GM13977 (cell line): Measurements from ENCODE around the gene KCND3.

ENCODE experiments used
- DNase-seq: peaks from one replicate; pipeline ENCODE4 v3.0.0; 2012; ENCODE audit warnings: low spot score
- in situ Hi-C: fragments of 300-500 bp; cut with MboI; formaldehyde crosslinking; loops from one replicate; pipeline ENCODE4 v1.12.0; 2022; ENCODE audit warnings: low sequenced_read_pairs, low pct_unique_long_range_greater_than_20kb, mixed read lengths, inconsistent platforms; ENCODE audit not compliant: unreplicated experiment
- TF ChIP-seq, protein P1 (sequence below): IDR thresholded peaks from 2 replicates; pipeline ENCODE4 v1.5.1; 2012; ENCODE audit warnings: mild to moderate bottlenecking, control low read depth; ENCODE audit not compliant: insufficient read depth; ENCODE audit errors: extremely low read depth, missing control alignments

Gene KCND3

DNA sequence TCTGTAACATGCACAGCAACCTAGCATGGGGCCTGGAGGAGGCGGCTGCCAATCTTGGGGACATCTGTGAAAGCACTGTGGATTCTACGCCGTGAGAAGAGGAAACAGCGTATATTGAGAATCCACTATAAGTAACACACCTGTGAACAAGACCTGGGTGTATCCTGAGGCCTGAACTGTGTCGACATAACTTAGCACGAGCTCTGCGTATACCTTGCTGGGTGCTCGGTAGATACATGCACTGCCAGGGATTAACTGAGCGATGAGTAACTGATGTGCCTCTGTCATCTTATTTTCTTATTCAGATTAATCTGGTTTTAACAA lies 175.2 kb downstream of the KCND3 start:
- no peak for DNase-seq
- in situ Hi-C loops: no loop called here
- TF ChIP-seq, protein P1, sequence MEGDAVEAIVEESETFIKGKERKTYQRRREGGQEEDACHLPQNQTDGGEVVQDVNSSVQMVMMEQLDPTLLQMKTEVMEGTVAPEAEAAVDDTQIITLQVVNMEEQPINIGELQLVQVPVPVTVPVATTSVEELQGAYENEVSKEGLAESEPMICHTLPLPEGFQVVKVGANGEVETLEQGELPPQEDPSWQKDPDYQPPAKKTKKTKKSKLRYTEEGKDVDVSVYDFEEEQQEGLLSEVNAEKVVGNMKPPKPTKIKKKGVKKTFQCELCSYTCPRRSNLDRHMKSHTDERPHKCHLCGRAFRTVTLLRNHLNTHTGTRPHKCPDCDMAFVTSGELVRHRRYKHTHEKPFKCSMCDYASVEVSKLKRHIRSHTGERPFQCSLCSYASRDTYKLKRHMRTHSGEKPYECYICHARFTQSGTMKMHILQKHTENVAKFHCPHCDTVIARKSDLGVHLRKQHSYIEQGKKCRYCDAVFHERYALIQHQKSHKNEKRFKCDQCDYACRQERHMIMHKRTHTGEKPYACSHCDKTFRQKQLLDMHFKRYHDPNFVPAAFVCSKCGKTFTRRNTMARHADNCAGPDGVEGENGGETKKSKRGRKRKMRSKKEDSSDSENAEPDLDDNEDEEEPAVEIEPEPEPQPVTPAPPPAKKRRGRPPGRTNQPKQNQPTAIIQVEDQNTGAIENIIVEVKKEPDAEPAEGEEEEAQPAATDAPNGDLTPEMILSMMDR: no peak

DNA sequence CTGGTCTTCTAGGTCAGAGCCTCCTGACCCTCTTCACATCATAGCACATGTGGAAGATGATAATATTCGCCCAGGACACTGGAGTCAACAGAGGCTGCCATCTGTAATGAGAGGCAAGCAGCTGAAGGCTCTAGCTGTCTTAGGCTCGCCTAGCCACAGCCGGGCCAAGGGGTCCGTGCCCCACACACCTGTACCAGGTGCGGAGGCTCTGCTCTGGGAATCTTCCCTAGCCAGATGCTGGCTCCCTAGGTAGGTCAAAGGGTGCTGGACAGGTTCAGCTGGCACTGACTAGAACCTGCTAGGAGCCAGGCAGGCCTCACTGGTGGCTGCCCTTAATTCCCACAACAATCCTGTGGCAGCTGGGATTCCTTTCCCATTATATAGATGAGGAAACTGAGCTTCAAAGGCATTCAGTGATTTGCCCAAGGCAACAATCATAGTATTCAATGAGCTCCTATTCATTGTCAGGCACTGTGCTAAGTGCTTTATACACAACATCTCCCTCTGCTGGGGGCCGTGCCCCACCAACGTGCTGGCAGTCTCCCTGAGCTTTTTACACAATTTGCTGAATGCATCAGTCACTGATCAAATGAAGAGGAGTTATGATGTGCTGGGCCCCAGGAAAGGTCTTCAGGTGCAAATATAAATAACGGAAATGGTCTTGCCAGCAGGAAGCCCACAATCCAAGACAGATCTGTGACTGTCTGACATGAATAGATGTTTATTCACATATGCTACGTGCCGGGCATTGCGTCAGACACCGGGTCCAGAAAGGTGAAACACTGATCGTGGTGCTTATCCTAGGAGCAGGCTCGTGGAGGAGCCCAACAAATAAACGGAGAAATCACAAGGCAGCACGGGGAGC lies 175.8 kb downstream of the KCND3 start:
- in situ Hi-C loops: no loop called here
- TF ChIP-seq, protein P1: no peak
- no peak for DNase-seq

DNA sequence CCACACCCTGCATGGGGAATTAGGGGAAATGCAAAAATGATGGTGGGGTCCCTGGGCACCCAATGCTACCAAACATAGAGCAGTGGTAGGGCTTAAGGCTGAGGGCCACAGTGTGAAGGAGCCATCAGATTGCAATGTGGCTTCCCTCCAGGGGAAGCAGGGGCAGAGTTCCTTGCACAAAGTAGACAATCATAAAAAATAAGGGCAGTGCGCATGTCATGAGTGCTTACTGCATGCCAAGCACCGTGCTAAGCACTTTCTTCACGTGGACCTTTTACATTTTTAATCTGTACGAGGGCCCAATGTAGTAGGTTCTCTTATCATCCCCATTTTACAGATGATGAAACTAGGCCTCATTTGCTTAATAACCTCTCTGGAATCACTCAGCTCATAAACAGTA lies 177.2 kb downstream of the KCND3 start:
- TF ChIP-seq, protein P1: no peak
- in situ Hi-C loops: no loop called here
- no peak for DNase-seq

DNA sequence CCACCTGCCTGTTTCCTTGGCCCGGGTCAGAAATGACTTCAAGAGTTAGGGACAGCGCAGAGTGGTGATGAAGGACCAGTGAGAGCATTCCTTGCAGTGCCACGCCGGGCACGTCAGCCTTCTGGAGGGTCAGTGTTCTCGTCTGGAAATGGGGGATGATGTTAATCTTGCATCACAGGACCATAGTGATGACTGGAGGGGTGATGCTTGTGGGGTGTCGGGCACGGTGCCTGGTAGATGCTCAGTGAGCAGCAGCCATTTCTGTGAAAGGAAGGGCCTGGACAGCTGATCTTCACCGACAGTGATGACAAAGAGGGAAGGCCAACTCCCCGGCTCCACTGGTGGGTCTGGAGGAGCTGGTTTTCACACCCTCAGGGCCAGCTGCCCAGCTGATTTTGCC lies 177.6 kb downstream of the KCND3 start:
- in situ Hi-C loops: no loop called here
- TF ChIP-seq, protein P1: no peak
- DNase-seq: no peak

DNA sequence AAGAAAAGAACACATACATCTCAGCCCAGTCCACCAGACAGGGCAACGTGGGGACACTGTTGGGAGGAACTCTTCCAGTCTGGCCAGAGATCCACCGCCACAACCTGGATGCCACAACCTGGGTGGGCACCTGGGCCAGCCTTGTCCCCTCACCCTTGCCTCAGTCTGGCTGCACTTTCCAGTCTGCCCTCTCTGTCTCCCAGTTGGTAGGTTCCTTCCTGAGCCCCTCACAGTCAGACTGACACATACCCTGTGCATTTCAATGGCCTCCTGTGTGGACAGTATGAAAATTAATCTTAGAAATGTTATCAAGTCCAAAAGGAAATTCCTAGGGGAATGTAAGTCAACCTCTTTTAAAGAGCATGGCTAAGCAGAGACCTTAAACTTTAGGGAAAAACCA lies 184.2 kb downstream of the KCND3 start:
- TF ChIP-seq, protein P1: no peak
- in situ Hi-C loops: no loop called here
- DNase-seq: no peak

DNA sequence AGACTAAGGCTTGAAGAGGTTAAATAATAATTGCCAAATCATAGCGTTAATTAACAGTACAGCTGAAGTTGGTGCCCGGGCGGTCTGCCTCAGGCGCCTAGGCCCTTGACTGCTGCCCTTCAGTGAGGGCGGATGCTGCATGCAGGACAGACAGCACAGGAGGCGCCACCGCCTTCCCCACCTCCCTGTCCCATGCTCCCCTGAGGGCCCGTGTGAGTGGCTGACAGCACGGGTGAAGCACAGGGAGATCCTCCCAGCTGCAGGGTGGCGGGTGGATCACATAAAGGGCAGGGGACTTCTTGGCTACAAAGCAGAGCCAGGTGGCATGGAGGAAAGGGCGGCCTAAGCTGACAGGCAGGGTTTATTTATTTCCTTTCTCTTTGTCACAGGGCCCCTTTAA lies 184.7 kb downstream of the KCND3 start:
- no peak for DNase-seq
- TF ChIP-seq, protein P1: no peak
- in situ Hi-C loops: no loop called here
